Left ventricle myocardium inferior (tissue), 1 donor: ENCODE results near the gene HERC3. TPM values are rescaled to one million over a fixed set of nuclear protein-coding genes. Genes with fewer than 3 reads are reported as not detected.
A peak's percentile ranks its signal among the peaks of the same experiment; 100 is the strongest.

Experiments used
- DNase-seq: peaks from one replicate; pipeline ENCODE4 v3.0.0-alpha.2; 2020
- H3K27ac ChIP-seq: fragments of 200-600 bp; replicated peaks from 2 replicates; pipeline ENCODE4 v1.8.0; 2021
- H3K27me3 ChIP-seq: fragments of 200-600 bp; 2 replicates; pipeline ENCODE4 v1.8.0; 2021; ENCODE audit warnings: low read depth
- H3K36me3 ChIP-seq: fragments of 200-600 bp; 2 replicates; pipeline ENCODE4 v1.8.0; 2021
- H3K4me1 ChIP-seq: fragments of 200-600 bp; 2 replicates; pipeline ENCODE4 v1.8.0; 2021
- H3K4me3 ChIP-seq: fragments of 200-600 bp; 2 replicates; pipeline ENCODE4 v1.8.0; 2021; ENCODE audit warnings: mild to moderate bottlenecking, moderate library complexity
- H3K9me3 ChIP-seq: fragments of 200-600 bp; replicated peaks from 2 replicates; pipeline ENCODE4 v1.8.0; 2021
- CTCF ChIP-seq: fragments of 200-600 bp; IDR thresholded peaks from 2 replicates; pipeline ENCODE4 v1.8.0; 2021; ENCODE audit warnings: antibody characterized with exemption, mild to moderate bottlenecking, borderline replicate concordance
- intact Hi-C: fragments of 100-400 bp; cut with micrococcal nuclease; formaldehyde crosslinking; loops from one replicate; pipeline ENCODE4 v1.11.0; 2022
- total RNA-seq: library from RNA; stranded (reverse); fragmentation: NEBNext Ultra II Directional; extraction: Animal tissue kit (Norgen Biotek cat#: 25700); gene quantifications from one replicate; pipeline ENCODE4 v1.2.1, GENCODE V29; 2021
- donor health status: DM: no; HTN: yes; CAD: no; lungs with severe emphysema.

Gene HERC3
- total RNA-seq, 1 donor from 2014 or later = 56.8 TPM

GRCh38 chr4:88731381-88731780 is 139.1 kb downstream of the HERC3 start:
- Histone ChIP-seq H3K4me3 (no peak overlapping the region), H3K36me3 (peaks cover 55% of the 10 kb centered on the region), H3K27ac (no peak overlapping the region), H3K9me3 (no peaks in the 10 kb centered on the region), H3K4me1 (peaks cover 40% of the 10 kb centered on the region), H3K27me3 (no peaks in the 10 kb centered on the region)
- intact Hi-C loops = no loop called here
- TF ChIP-seq CTCF = no peak
- DNase-seq = no peak

GRCh38 chr4:88732714-88733368 is 140.6 kb downstream of the HERC3 start:
- no peak for DNase-seq

GRCh38 chr4:88734403-88734949 is 142.2 kb downstream of the HERC3 start:
- H3K27ac ChIP-seq = peak overlapping the region; percentile 44
- H3K9me3 ChIP-seq = no peaks in the 10 kb centered on the region
- peaks cover 32% of the 10 kb centered on the region for H3K4me1 ChIP-seq
- intact Hi-C loops = no loop called here
- H3K27me3 ChIP-seq = no peaks in the 10 kb centered on the region
- no peak overlapping the region for H3K4me3 ChIP-seq
- TF ChIP-seq CTCF = no peak
- no peak for DNase-seq
- H3K36me3 ChIP-seq = peaks cover 48% of the 10 kb centered on the region

More at GRCh38 chr4:88732714-88733368, 140.6 kb downstream of the HERC3 start:
- Histone ChIP-seq H3K4me1 (peaks cover 46% of the 10 kb centered on the region), H3K27ac (no peak overlapping the region), H3K4me3 (no peak overlapping the region), H3K27me3 (no peaks in the 10 kb centered on the region), H3K36me3 (peaks cover 47% of the 10 kb centered on the region), H3K9me3 (no peaks in the 10 kb centered on the region)
- TF ChIP-seq CTCF = no peak
- intact Hi-C loops = no loop called here

- no peak for DNase-seq
- intact Hi-C loops = no loop called here
- Histone ChIP-seq H3K4me1 (peaks cover 31% of the 10 kb centered on the region), H3K27me3 (no peaks in the 10 kb centered on the region), H3K27ac (peak overlapping the region; percentile 44), H3K4me3 (no peak overlapping the region), H3K36me3 (peaks cover 42% of the 10 kb centered on the region), H3K9me3 (no peaks in the 10 kb centered on the region)
- no peak for TF ChIP-seq CTCF
Observed at GRCh38 chr4:88735564-88735963, 143.3 kb downstream of the HERC3 start.

- TF ChIP-seq CTCF = no peak
- Histone ChIP-seq H3K36me3 (peaks cover 35% of the 10 kb centered on the region), H3K4me1 (peaks cover 31% of the 10 kb centered on the region), H3K4me3 (no peak overlapping the region), H3K9me3 (no peaks in the 10 kb centered on the region), H3K27me3 (no peaks in the 10 kb centered on the region), H3K27ac (peak overlapping the region; percentile 44)
- intact Hi-C loops = no loop called here
- DNase-seq = no peak
Observed at GRCh38 chr4:88736264-88736663, 144.0 kb downstream of the HERC3 start.
